Measurements from ENCODE around the gene USP49. TPM values are rescaled to one million over a fixed set of nuclear protein-coding genes. Genes with fewer than 3 reads are reported as not detected.

The USP49 gene
- total RNA-seq, 1 donor from 2014 or later: 0.71 TPM

DNA sequence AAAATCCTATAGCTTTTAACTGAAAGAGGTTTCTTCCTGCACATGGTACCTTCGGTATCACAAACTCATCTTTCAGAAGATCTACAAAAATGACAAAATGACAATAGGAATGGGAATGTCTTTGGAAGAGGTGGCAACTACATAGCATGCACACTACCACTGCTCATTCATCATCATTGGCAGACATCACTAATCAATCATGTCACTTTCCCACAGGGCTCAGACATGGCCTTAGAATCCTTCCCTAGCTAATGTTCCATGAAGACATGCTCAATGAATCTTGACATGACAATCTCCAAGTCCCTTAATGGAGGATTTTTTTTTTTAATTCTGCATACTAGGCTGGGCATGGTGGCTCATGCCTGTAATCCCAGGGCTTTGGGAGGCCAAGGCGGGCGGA lies 144.8 kb downstream of the USP49 start:
- intact Hi-C loops (cut with micrococcal nuclease): no loop called here
- H3K9me3 ChIP-seq (replicated peaks): no peaks in the 10 kb centered on the region
- H3K4me1 ChIP-seq: no peaks in the 10 kb centered on the region
- DNase-seq: no peak
- no peaks in the 10 kb centered on the region for H3K36me3 ChIP-seq
- TF ChIP-seq CTCF (IDR thresholded peaks at IDR 0.05; ENCODE audit: borderline replicate concordance): no peak
- H3K27ac ChIP-seq (replicated peaks): no peak overlapping the region
- no peaks in the 10 kb centered on the region for H3K27me3 ChIP-seq (ENCODE audit: low read depth)
- H3K4me3 ChIP-seq: no peak overlapping the region

- Histone ChIP-seq H3K9me3 (replicated peaks) (no peaks in the 10 kb centered on the region), H3K4me1 (no peaks in the 10 kb centered on the region), H3K27ac (replicated peaks) (no peak overlapping the region), H3K4me3 (no peak overlapping the region), H3K27me3 (ENCODE audit: low read depth) (no peaks in the 10 kb centered on the region), H3K36me3 (no peaks in the 10 kb centered on the region)
- TF ChIP-seq CTCF (IDR thresholded peaks at IDR 0.05; ENCODE audit: borderline replicate concordance): no peak
- intact Hi-C loops (cut with micrococcal nuclease): no loop called here
- no peak for DNase-seq
These were observed 146.6 kb downstream of the USP49 start for GRCh38 chr6:41748542-41748941.

DNA sequence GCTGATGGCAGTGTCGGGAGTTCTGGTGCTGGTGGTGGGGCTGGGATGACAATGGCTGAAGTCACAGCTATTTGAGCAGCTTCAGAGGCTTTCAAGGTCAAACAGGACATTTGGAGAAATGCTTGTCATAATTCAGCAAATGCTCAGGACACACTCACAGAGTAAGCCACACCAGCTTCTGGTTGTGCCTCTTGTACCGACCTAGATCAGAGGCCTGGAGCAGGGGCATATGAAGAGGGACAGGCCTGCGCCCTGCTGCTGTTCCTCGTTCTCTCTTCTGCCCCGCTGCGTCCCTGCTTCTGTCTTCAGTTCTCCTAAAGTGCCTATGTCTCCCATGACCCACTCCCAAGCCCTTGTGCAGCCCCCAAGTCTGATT lies 147.1 kb downstream of the USP49 start:
- TF ChIP-seq CTCF (IDR thresholded peaks at IDR 0.05; ENCODE audit: borderline replicate concordance): no peak
- H3K36me3 ChIP-seq: no peaks in the 10 kb centered on the region
- H3K4me1 ChIP-seq: no peaks in the 10 kb centered on the region
- H3K4me3 ChIP-seq: no peak overlapping the region
- H3K27ac ChIP-seq (replicated peaks): no peak overlapping the region
- no peak for DNase-seq
- intact Hi-C loops (cut with micrococcal nuclease): no loop called here
- H3K27me3 ChIP-seq (ENCODE audit: low read depth): no peaks in the 10 kb centered on the region
- no peaks in the 10 kb centered on the region for H3K9me3 ChIP-seq (replicated peaks)

- no peak within 1 kb of the TSS for H3K4me3 ChIP-seq
- no peak within 1 kb of the TSS for H3K27ac ChIP-seq (replicated peaks)
- H3K36me3 ChIP-seq: no peaks in the 10 kb centered on the region
- no peak for DNase-seq
- H3K4me1 ChIP-seq: no peaks in the 10 kb centered on the region
- H3K9me3 ChIP-seq (replicated peaks): no peaks in the 10 kb centered on the region
- no peak for TF ChIP-seq CTCF (IDR thresholded peaks at IDR 0.05; ENCODE audit: borderline replicate concordance)
- intact Hi-C loops (cut with micrococcal nuclease): no loop called here
- H3K27me3 ChIP-seq (ENCODE audit: low read depth): no peaks in the 10 kb centered on the region
These were observed 147.7 kb downstream of the USP49 start, which contains the start of gene PGC for GRCh38 chr6:41747256-41748101. Gene PGC (minus strand): TSS chr6:41747397. CDS start chr6:41747334, 63 bp downstream.

DNA sequence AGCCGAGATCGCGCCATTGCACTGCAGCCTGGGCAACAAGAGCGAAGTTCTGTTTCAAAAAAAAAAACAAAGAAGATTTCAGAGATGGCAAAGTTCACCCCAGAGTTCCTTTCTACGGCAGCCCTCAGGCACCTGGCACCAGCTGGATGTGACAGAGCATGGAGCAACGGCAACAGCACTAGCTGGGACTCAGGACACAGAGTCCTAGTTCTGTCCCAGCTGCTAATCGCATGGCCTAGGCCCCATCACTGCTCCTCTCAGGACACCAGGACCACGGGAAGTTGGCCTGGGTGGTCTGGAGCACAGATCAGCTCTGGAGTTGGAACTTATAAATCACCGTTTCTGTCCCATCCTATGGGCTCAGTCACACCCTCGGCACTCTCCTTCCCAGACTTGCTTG lies 149.1 kb downstream of the USP49 start:
- intact Hi-C loops (cut with micrococcal nuclease): no loop called here
- DNase-seq: no peak
- no peak for TF ChIP-seq CTCF (IDR thresholded peaks at IDR 0.05; ENCODE audit: borderline replicate concordance)
- Histone ChIP-seq H3K27me3 (ENCODE audit: low read depth) (no peaks in the 10 kb centered on the region), H3K4me1 (no peaks in the 10 kb centered on the region), H3K36me3 (no peaks in the 10 kb centered on the region), H3K27ac (replicated peaks) (no peak overlapping the region), H3K9me3 (replicated peaks) (no peaks in the 10 kb centered on the region), H3K4me3 (no peak overlapping the region)

Measured in left ventricle myocardium inferior (tissue), 1 donor.